Neural crest cell (in vitro differentiated cells): ENCODE measurements around the gene TRIL. TPM values are rescaled to one million over a fixed set of nuclear protein-coding genes. Genes with fewer than 3 reads are reported as not detected.

Source experiments
- DNase-seq: peaks from one replicate; pipeline ENCODE4 v3.0.0; 2021; ENCODE audit warnings: low read depth, mixed read lengths, low spot score
- H3K27ac Mint-ChIP-seq: one replicate; pipeline ENCODE4 v1.8.0; 2021; ENCODE audit warnings: mild to moderate bottlenecking, mixed read lengths; ENCODE audit not compliant: unreplicated experiment
- H3K27me3 Mint-ChIP-seq: 2 replicates; pipeline ENCODE4 v1.8.0; 2021; ENCODE audit warnings: low read depth, mild to moderate bottlenecking, mixed read lengths
- H3K36me3 Mint-ChIP-seq: 2 replicates; pipeline ENCODE4 v1.8.0; 2021; ENCODE audit warnings: low read depth, mild to moderate bottlenecking, mixed read lengths
- H3K4me1 Mint-ChIP-seq: 2 replicates; pipeline ENCODE4 v1.8.0; 2021; ENCODE audit warnings: mixed read lengths
- H3K4me3 Mint-ChIP-seq: one replicate; pipeline ENCODE4 v1.8.0; 2021; ENCODE audit warnings: mild to moderate bottlenecking, mixed read lengths
- H3K9me3 Mint-ChIP-seq: 2 replicates; pipeline ENCODE4 v1.8.0; 2021; ENCODE audit warnings: mixed read lengths
- CTCF ChIP-seq: fragments of 200-600 bp; sonication (generic); conservative IDR thresholded peaks from 2 replicates; pipeline ENCODE4 v1.5.0; 2021; ENCODE audit warnings: antibody characterized with exemption, mild to moderate bottlenecking
- total RNA-seq: library from RNA; stranded (reverse); gene quantifications from 2 replicates; pipeline ENCODE4 v1.2.1, GENCODE V29; 2021

Gene TRIL
- total RNA-seq, 1 donor from 2014 or later = 60.7 TPM

DNA sequence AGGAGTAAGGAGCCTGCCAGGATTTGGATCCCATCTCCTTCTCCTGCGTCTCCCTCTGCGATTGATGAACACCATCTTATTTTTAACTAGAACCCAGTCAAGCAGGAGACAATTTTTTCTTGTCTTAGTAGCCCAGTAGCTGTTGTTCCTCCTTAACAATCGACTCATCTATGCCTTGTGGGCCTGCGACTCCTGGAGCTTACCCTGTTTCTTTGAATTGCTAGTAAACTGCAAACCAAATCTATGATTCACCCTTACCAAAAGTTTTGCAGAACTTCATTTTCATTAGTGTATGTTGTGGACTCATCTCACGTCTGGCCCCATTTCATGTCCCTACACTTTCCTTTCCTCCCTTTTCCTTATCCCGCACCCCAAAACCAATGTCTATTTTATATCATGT, 37.7 kb downstream of the TRIL start:
- Mint-ChIP-seq H3K9me3 (no peaks in the 10 kb centered on the region), H3K4me1 (peaks cover 47% of the 10 kb centered on the region), H3K27me3 (peaks cover 4% of the 10 kb centered on the region), H3K4me3 (peak overlapping the region; percentile 32), H3K27ac (no peak overlapping the region), H3K36me3 (no peaks in the 10 kb centered on the region)
- DNase-seq = no peak
- no peak for TF ChIP-seq CTCF

GRCh38 chr7:28919510-28919909, 38.6 kb downstream of the TRIL start:
- H3K9me3 Mint-ChIP-seq = no peaks in the 10 kb centered on the region
- H3K4me1 Mint-ChIP-seq = peaks cover 47% of the 10 kb centered on the region
- no peak for TF ChIP-seq CTCF
- H3K27me3 Mint-ChIP-seq = no peaks in the 10 kb centered on the region
- H3K4me3 Mint-ChIP-seq = peak overlapping the region; percentile 32
- no peak for DNase-seq
- no peaks in the 10 kb centered on the region for H3K36me3 Mint-ChIP-seq
- peak overlapping the region; percentile 92 for H3K27ac Mint-ChIP-seq

DNA sequence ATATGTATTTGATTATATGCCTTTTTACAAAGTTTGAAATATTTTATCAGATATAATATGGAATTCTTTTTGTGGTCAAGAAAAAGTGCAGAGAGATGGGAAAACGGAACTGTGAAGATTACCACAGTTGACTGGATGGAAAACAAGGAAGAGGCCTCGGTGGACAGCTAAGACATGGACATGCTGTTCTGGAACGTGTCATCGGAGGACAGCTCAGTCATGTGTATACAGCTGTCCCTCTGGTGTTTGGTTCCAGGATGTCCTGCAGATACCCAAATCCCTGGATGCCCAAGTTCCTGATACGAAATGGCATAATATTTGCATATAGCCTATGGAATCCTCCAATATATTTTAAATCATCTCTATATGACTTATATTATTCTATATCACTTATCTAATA, 49.4 kb downstream of the TRIL start:
- TF ChIP-seq CTCF = no peak
- Mint-ChIP-seq H3K4me3 (no peak overlapping the region), H3K4me1 (peaks cover 9% of the 10 kb centered on the region), H3K27me3 (no peaks in the 10 kb centered on the region), H3K9me3 (peaks cover 6% of the 10 kb centered on the region), H3K27ac (no peak overlapping the region), H3K36me3 (no peaks in the 10 kb centered on the region)
- no peak for DNase-seq

DNA sequence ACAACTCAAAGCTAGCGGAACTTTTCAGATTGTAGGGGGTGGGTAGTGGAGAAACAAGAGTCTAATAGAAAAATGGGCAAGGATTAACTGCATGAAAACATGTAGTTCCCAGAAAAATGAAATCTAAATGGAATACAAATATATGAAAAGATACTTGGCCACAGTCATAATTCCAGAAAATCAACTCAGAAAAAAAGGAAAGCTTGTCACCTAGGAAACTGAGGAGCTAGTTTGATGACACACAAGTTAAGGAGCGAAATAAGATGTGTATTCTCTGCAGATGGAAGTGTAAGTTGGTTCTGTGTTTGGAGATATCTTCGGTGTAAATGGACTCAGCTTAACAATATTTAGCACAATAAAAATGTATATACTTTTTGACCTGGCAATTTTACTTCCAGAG, 52.7 kb downstream of the TRIL start:
- no peak for TF ChIP-seq CTCF
- Mint-ChIP-seq H3K9me3 (peaks cover 2% of the 10 kb centered on the region), H3K27me3 (no peaks in the 10 kb centered on the region), H3K27ac (no peak overlapping the region), H3K4me1 (peaks cover 14% of the 10 kb centered on the region), H3K36me3 (no peaks in the 10 kb centered on the region), H3K4me3 (no peak overlapping the region)
- no peak for DNase-seq

- no peak for TF ChIP-seq CTCF
- Mint-ChIP-seq H3K27ac (peak overlapping the region; percentile 3), H3K4me1 (peaks cover 19% of the 10 kb centered on the region), H3K27me3 (no peaks in the 10 kb centered on the region), H3K4me3 (no peak overlapping the region), H3K9me3 (peaks cover 2% of the 10 kb centered on the region), H3K36me3 (no peaks in the 10 kb centered on the region)
- DNase-seq = no peak
Measured at GRCh38 chr7:28904578-28905048, 53.5 kb downstream of the TRIL start.
